Hair follicle dermal papilla cell (primary cell): ENCODE results near the gene CYGB. TPM values are rescaled to one million over a fixed set of nuclear protein-coding genes. Genes with fewer than 3 reads are reported as not detected.

Experiments used
- small RNA-seq: library from RNA; depleted of rRNA; stranded (forward); fragments of <200 nt; gene quantifications from one replicate; pipeline ENCODE3, GENCODE V24; 2012
- total RNA-seq: library from RNA; depleted of rRNA; stranded (reverse); fragments of >200 nt; gene quantifications from 2 replicates; pipeline ENCODE4 v1.2.3, GENCODE V29; 2012

CYGB gene
- 10.0 and 15.6 TPM in 2 replicates for total RNA-seq

DNA sequence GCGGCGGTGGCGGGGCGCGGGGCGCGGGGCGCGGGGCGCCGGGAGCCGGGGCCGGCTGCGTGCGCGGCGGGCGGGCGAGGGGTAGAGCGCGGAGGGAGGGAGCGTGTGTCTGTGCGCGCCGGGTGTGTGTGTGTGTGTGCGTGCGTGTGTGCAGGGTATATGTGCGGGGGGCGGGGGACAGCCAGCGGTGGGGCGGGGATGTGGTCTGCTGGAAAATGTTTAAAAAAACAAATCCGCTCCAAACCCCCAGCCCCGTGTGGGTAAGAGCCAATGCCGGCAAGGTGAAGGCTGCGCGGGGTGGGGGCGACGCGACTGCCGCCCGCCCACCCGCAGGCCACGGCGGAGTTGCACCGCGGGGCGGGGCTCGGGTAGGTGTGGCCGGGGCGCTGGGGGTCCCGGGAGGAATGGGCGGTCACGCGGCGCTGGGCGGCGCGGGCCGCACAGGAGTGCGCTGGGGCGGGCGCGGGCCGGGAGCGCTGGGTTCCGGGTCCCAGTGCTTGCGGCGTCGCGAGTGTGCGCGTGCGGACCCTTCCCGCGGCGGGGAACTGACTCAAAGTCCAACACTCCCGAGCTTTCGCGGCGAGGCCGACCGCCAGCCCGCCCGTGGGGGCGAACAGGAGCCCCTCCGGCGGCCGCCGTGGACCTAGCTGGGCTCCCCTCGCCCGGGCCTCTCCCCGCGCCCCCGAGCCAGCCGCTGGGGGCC, at the start of gene CYGB:
Gene CYGB, minus strand, starts transcription at position 132 of the 703 bp plus-strand sequence. CDS start 167 bp downstream, outside the sequence.

DNA sequence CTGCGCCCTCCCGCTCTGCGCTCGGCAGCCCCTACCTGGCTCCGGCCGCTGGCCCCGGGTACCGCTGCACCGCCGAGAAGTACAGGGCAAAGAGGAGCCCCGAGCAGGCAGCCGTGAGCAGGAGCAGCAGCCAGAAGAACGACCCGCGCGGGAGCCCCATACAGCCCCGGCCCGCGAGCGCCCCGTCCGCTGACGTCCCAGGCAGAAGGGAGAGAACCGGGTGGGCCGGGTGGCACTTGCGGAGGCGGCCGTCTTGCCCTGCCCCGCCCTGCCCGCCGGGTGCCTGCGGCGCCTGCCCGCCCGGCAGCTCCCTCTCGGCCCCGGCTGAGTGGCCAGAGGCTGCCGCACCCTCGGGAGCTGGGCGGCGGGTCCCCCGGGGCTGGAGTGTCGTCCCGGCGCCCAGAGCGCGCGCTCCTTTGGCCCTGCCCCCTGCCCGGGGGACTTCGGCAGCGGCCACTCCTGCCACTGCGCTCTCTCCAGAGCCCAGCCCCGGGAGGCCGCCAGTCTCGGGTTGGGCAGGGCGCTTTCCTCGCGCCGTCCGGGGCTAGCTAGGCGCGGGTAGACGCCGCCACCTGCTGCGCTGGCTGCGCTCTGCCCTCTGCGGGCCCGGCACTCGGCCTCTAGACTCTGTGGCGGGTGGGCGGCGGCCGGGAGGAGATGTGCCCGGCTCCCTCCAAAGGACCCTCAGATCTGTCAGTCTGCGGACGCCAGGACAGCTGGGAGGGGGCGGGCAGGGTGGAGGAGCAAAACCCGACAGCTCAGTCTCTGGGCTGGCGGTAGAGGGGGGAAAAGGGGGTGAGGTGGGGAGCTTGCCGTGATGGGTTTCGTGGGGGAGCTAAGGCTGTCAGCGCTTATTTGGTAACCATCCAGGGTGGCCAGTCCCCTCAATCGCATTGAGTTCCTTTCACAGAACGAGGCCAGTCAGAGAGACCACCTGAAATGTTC, 48.4 kb upstream of the CYGB start, which contains the start of gene ST6GALNAC2:
Gene ST6GALNAC2, minus strand, starts transcription at position 212 of the 945 bp plus-strand sequence. Its CDS starts 52 bp downstream, at position 160.

DNA sequence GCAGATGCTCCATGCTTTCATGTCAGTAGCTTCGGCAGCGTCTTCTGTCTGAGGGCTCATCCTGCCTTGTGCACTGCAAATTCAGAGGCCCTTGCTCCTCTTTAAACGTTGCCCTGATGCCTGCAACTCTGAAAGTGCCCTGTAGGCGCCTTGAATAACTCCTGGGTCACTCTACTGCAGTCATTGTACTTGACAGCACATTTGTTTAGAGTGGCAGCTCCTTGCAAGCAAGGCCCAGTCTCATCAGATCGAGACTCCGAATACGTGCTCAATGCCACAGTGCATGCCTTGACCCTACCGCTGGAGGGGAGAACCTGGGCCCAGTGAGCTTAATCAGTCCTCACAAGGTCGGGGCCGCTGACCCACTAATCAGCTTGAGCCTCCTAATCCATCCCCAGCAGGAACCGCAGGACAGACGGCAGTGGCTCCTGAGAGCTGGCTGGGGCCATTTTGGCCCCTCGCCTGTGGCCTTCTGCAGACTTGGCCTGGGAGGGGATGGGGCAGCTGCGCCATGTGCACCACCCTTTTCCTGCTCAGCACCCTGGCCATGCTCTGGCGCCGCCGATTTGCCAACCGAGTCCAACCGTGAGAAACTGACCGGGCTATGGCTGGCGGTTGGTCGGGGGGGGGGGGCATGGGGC, 2.2 kb upstream of the CYGB start, which contains the start of gene PRCD:
Gene PRCD, plus strand, starts transcription at position 414 of the 641 bp plus-strand sequence. Its CDS starts 98 bp downstream, at position 512.

DNA sequence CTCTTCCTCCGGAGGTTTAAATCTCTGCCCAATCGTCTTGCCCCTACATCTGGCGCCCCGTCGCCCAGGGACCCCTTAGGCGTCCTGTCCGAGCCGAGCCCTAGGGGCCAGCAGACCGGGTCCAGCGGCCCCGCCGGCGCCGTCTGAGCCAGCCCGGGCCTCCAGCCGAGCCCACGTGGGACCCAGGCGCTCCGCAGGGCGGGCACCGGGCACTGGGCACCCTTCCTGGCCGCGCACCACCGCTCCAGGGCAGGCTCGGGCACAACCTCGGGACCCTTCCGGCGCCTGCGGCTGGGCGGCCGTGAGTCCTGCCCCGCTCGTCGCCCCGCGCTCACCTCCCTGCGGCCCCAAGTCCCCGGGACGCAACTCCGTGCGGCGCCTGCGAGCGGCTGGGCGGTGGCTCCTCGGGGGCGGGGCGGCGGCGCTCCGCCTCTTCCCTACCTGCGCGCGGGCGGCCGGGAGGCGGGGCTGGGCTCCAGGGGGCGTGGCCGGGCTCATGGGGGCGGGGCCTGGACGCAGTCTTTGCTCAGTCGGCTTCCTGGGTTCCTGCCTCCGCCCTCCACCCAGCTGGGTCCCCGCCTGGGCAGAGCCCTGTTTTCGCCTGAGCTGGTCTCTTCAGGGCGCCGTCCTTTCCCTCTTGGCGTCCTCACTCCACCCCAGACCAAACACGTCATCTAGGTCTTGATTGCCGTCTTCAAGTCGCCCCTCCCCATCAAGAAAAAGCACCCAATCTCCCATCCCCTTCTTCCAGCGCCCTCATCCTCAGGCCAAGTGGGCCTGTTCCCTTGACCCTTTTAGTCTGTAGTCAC, 36.3 kb downstream of the CYGB start, which contains the start of gene RHBDF2:
Gene RHBDF2, minus strand, starts transcription at position 406 of the 809 bp plus-strand sequence. CDS start 19,899 bp downstream, outside the sequence.

Small RNAs within 50 kb of the gene (small RNA-seq; reads per million reads assigned to genes)
- gene SNORD1A: not detected
- gene SNORD1B: 1,260 reads per million, percentile 99 among the genes with 10 or more reads in this experiment

Other genes with a start within 250 kb of the CYGB start
- gene QRICH2, start 229.4 kb downstream of the CYGB start, total RNA-seq: 1.8 and 3.9 TPM in 2 replicates
- 25.6 and 39.4 TPM in 2 replicates for gene PRPSAP1, start 183.8 kb downstream of the CYGB start, total RNA-seq
- gene SPHK1, start 153.1 kb downstream of the CYGB start, total RNA-seq: 50.1 and 56.1 TPM in 2 replicates
- 25.3 and 27.1 TPM in 2 replicates for gene UBE2O, start 84.6 kb downstream of the CYGB start, total RNA-seq
- not detected in 2 replicates for gene AANAT, start 70.1 kb downstream of the CYGB start, total RNA-seq
- 8.4 and 10.3 TPM in 2 replicates for gene RHBDF2, start 36.3 kb downstream of the CYGB start, total RNA-seq
- 1.1 and 1.3 TPM in 2 replicates for gene PRCD, start 2.3 kb upstream of the CYGB start, total RNA-seq
- gene ST6GALNAC2, start 48.2 kb upstream of the CYGB start, total RNA-seq: 0.65 and 3.3 TPM in 2 replicates
- gene ST6GALNAC1, start 106.0 kb upstream of the CYGB start, total RNA-seq: not detected in 2 replicates
- 196 and 241 TPM in 2 replicates for gene MXRA7, start 173.3 kb upstream of the CYGB start, total RNA-seq
- gene JMJD6, start 188.9 kb upstream of the CYGB start, total RNA-seq: 27.9 and 30.5 TPM in 2 replicates
- 21.6 and 24.9 TPM in 2 replicates for gene METTL23, start 189.1 kb upstream of the CYGB start, total RNA-seq
- gene SRSF2, start 199.6 kb upstream of the CYGB start, total RNA-seq: 152 and 165 TPM in 2 replicates
- gene MFSD11, start 200.4 kb upstream of the CYGB start, total RNA-seq: 30.7 and 34.1 TPM in 2 replicates